GOT3 (cell line): Measurements from ENCODE around the gene ANKRD29.

Experiments used
- DNase-seq: peaks from one replicate; lab custom pipeline; 2025; ENCODE audit warnings: mixed read lengths; lab: John Stamatoyannopoulos, UW

ANKRD29 gene

GRCh38 chr18:23684515-23685197 is 21.9 kb upstream of the ANKRD29 start:
- no peak for DNase-seq

- DNase-seq, result no peak
Measured at GRCh38 chr18:23683671-23684070, 21.0 kb upstream of the ANKRD29 start.

GRCh38 chr18:23683155-23683554 is 20.4 kb upstream of the ANKRD29 start:
- DNase-seq, result no peak

- DNase-seq, result no peak
Measured at GRCh38 chr18:23682472-23682871, 19.8 kb upstream of the ANKRD29 start.

- no peak for DNase-seq
Measured at GRCh38 chr18:23682045-23682444, 19.3 kb upstream of the ANKRD29 start.

GRCh38 chr18:23675896-23676295 is 13.2 kb upstream of the ANKRD29 start:
- DNase-seq, result no peak

GRCh38 chr18:23675236-23675635 is 12.5 kb upstream of the ANKRD29 start:
- DNase-seq, result no peak

GRCh38 chr18:23673725-23674124 is 11.0 kb upstream of the ANKRD29 start:
- no peak for DNase-seq

- no peak for DNase-seq
Measured at GRCh38 chr18:23671564-23671963, 8.9 kb upstream of the ANKRD29 start.

GRCh38 chr18:23669804-23670405 is 7.2 kb upstream of the ANKRD29 start:
- no peak for DNase-seq

GRCh38 chr18:23669202-23669766 is 6.6 kb upstream of the ANKRD29 start:
- DNase-seq, result no peak

GRCh38 chr18:23668731-23669130 is 6.0 kb upstream of the ANKRD29 start:
- no peak for DNase-seq

- no peak for DNase-seq
Measured at GRCh38 chr18:23667114-23667513, 4.4 kb upstream of the ANKRD29 start.

GRCh38 chr18:23664674-23665073 is 2.0 kb upstream of the ANKRD29 start:
- DNase-seq, result no peak

GRCh38 chr18:23661735-23662308 is 889 bp downstream of the ANKRD29 start:
- DNase-seq, result no peak

GRCh38 chr18:23658285-23658684 is 4.4 kb downstream of the ANKRD29 start:
- no peak for DNase-seq

- no peak for DNase-seq
Measured at GRCh38 chr18:23652232-23652631, 10.5 kb downstream of the ANKRD29 start.

- no peak for DNase-seq
Measured at GRCh38 chr18:23650968-23651927, 11.5 kb downstream of the ANKRD29 start.

GRCh38 chr18:23648940-23649607 is 13.6 kb downstream of the ANKRD29 start:
- DNase-seq, result no peak

GRCh38 chr18:23648456-23648855 is 14.3 kb downstream of the ANKRD29 start:
- no peak for DNase-seq

GRCh38 chr18:23646282-23646681 is 16.4 kb downstream of the ANKRD29 start:
- no peak for DNase-seq
